ENCODE results near the gene ADAMTS2. TPM values are rescaled to one million over a fixed set of nuclear protein-coding genes. Genes with fewer than 3 reads are reported as not detected.
A peak's percentile ranks its signal among the peaks of the same experiment; 100 is the strongest.

The ADAMTS2 gene
- total RNA-seq, 1 donor from 2014 or later = 18.8 TPM

DNA sequence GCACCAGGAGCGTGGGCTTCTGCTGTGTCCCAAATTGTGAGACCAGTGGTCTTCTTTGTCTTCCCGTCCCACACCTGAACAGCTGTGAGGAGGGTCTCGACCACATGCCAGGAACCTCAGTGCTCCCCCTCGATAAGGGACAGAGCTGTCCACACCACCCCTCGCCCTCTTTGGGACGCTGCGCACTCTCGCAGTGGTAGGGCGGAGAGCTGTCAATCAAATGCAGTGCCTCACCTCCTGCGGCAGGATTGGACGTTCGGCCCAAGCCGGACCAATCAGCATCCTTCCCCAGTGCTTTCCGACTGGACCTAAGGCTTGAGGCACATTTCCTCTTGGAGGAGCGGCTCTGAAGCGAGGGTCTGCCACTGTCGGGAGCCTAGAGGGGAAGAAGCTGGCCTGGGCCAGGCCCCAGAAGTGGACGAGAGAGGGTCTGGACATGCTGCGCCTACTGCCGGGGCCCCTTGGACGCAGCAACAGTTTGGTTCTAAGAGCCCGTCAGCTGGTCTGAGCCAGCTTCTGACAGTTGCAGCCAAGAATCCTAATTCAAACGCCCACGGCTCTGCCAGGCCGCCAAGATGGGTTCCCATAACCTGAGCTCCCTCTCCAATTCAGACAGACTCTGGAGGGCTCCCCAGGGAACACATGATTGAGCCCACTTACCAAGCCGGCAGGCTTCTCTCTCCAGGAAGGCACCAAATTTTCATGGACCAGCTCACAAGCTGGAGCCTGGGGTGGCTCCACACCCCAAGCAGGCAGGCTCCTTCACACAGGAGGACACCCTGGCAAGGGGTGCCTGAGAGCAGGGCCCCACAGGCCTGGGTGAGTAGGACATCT, 28.1 kb upstream of the ADAMTS2 start:
- H3K4me1 Mint-ChIP-seq (ENCODE audit: low read depth, unreplicated experiment) = peaks cover 8% of the 10 kb centered on the region
- H3K4me3 Mint-ChIP-seq (ENCODE audit: unreplicated experiment) = no peak overlapping the region
- Histone ChIP-seq H2AFZ (ENCODE audit: low read depth, low read length) (no peak overlapping the region), H3K4me2 (ENCODE audit: low read length) (no peak overlapping the region), H3K27ac (ENCODE audit: low read depth, low read length) (no peak overlapping the region), H4K20me1 (ENCODE audit: insufficient read depth, low read length) (no peaks in the 10 kb centered on the region), H3K36me3 (ENCODE audit: insufficient read depth, low read length) (no peaks in the 10 kb centered on the region), H3K9ac (ENCODE audit: low read length) (no peak overlapping the region), H3K79me2 (ENCODE audit: insufficient read depth, low read length) (no peaks in the 10 kb centered on the region), H3K9me3 (ENCODE audit: insufficient read depth, low read depth, low read length) (no peaks in the 10 kb centered on the region), H3K27me3 (ENCODE audit: insufficient read depth, low read length) (no peaks in the 10 kb centered on the region), H3K4me3 (ENCODE audit: insufficient read depth, low read depth, low read length) (no peak overlapping the region), H3K4me1 (ENCODE audit: insufficient read depth, low read length) (peaks cover 3% of the 10 kb centered on the region)
- no peak for DNase-seq (ENCODE audit: low read depth)
- H3K27ac Mint-ChIP-seq (ENCODE audit: unreplicated experiment) = peak overlapping the region; percentile 59
- H3K36me3 Mint-ChIP-seq (ENCODE audit: low read depth, unreplicated experiment) = peaks cover 7% of the 10 kb centered on the region
- FAIRE-seq = no peak
- peaks cover 6% of the 10 kb centered on the region for H3K9me3 Mint-ChIP-seq (ENCODE audit: unreplicated experiment)
- TF ChIP-seq, protein P1, sequence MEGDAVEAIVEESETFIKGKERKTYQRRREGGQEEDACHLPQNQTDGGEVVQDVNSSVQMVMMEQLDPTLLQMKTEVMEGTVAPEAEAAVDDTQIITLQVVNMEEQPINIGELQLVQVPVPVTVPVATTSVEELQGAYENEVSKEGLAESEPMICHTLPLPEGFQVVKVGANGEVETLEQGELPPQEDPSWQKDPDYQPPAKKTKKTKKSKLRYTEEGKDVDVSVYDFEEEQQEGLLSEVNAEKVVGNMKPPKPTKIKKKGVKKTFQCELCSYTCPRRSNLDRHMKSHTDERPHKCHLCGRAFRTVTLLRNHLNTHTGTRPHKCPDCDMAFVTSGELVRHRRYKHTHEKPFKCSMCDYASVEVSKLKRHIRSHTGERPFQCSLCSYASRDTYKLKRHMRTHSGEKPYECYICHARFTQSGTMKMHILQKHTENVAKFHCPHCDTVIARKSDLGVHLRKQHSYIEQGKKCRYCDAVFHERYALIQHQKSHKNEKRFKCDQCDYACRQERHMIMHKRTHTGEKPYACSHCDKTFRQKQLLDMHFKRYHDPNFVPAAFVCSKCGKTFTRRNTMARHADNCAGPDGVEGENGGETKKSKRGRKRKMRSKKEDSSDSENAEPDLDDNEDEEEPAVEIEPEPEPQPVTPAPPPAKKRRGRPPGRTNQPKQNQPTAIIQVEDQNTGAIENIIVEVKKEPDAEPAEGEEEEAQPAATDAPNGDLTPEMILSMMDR (IDR thresholded peaks at IDR 0.05; ENCODE audit: insufficient read depth, low read depth, low read length) = no peak
- no peak for TF ChIP-seq EZH2 (IDR thresholded peaks at IDR 0.05; ENCODE audit: insufficient read depth, low read length)
- H3K27me3 Mint-ChIP-seq (ENCODE audit: low read depth, unreplicated experiment) = peaks cover 15% of the 10 kb centered on the region

DNA sequence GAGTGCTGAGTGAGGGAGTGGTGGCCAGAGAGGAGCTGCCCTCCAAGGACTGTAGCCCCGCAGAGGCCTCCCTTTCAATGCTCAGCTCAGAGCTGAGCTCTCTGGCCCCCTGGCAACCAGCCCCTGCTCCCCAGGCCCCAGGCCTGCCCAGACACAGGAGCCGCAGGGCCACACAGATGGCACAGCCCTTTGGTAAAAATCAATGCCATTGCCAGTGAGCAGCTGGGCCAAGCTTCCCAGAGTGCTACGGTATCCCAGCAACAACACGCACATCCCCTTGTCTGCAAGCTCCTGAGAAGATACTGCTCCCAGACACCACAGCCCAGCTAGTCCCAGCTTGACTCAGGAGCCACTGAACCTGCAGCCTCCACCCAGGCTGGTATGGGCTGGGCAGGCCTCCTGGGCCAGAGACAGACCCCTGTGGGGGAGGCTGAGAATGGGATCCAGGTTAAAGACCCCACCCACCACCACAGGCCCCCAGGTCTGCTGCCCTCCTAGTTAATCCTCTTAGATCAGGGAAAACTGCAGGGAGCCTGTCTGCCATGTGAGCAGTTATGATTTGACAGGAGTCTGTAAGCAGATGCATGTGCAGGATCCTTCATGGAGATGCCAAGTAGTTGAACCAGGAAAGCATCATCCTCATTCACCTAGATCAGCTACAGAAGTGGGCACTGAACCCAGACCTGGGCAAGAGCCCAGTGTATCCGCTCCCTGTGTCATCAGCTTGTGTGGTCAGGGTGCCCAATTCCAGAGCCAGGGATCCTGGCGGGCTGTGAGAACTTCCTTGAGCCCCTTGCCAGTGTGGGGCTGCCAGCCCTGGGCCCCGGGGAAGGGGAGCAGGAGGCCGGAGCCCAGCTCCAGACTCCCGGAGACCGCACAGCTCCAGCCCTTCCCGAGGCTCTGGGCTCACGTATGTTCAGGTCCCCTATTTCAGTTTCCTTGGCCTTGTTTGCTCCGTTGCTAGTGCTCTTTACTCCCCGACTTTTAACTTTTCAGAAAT, 26.7 kb upstream of the ADAMTS2 start:
- Histone ChIP-seq H3K27me3 (ENCODE audit: insufficient read depth, low read length) (no peaks in the 10 kb centered on the region), H3K27ac (ENCODE audit: low read depth, low read length) (no peak overlapping the region), H3K4me2 (ENCODE audit: low read length) (no peak overlapping the region), H4K20me1 (ENCODE audit: insufficient read depth, low read length) (no peaks in the 10 kb centered on the region), H3K9me3 (ENCODE audit: insufficient read depth, low read depth, low read length) (no peaks in the 10 kb centered on the region), H3K4me1 (ENCODE audit: insufficient read depth, low read length) (no peaks in the 10 kb centered on the region), H3K9ac (ENCODE audit: low read length) (no peak overlapping the region), H3K36me3 (ENCODE audit: insufficient read depth, low read length) (no peaks in the 10 kb centered on the region), H2AFZ (ENCODE audit: low read depth, low read length) (no peak overlapping the region), H3K4me3 (ENCODE audit: insufficient read depth, low read depth, low read length) (no peak overlapping the region), H3K79me2 (ENCODE audit: insufficient read depth, low read length) (no peaks in the 10 kb centered on the region)
- Mint-ChIP-seq H3K9me3 (ENCODE audit: unreplicated experiment) (peaks cover 6% of the 10 kb centered on the region), H3K4me3 (ENCODE audit: unreplicated experiment) (no peak overlapping the region), H3K27me3 (ENCODE audit: low read depth, unreplicated experiment) (peaks cover 15% of the 10 kb centered on the region), H3K4me1 (ENCODE audit: low read depth, unreplicated experiment) (peaks cover 3% of the 10 kb centered on the region), H3K36me3 (ENCODE audit: low read depth, unreplicated experiment) (peaks cover 7% of the 10 kb centered on the region), H3K27ac (ENCODE audit: unreplicated experiment) (no peak overlapping the region)
- TF ChIP-seq EZH2 (IDR thresholded peaks at IDR 0.05; ENCODE audit: insufficient read depth, low read length) = no peak
- TF ChIP-seq, protein P1 (IDR thresholded peaks at IDR 0.05; ENCODE audit: insufficient read depth, low read depth, low read length) = no peak
- FAIRE-seq = no peak
- no peak for DNase-seq (ENCODE audit: low read depth)

All from astrocyte (in vitro differentiated cells and primary cell).